Measurements from ENCODE around the gene IL20RA.

DNA sequence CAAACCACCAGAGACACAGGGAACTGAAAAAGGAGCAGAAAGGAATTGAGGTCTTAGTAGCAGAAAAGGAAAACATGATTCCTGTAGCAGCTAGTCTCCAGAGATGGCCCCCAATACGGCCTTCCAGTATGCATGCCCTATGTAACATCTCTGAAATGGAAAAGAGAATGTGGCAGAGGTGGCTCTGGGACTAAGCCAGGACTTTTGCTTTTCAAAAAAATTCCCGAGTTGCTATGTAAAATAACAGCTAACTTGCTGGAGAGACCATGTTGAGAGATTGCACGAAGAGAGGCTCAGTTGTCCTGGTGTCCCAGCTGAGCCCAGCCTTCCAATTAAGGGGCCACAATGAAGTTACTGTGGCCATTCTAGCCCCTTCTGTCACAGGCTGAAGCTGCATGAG is 27.7 kb downstream of the IL20RA start:
- TF ChIP-seq EP300 (IDR thresholded peaks at IDR 0.05; ENCODE audit: borderline replicate concordance in 1 of 2, low read depth in 1 of 2, low read length in 1 of 2) (no peak), EZH2phosphoT487 (IDR thresholded peaks at IDR 0.05; ENCODE audit: borderline replicate concordance, low read depth) (no peak), MAX (IDR thresholded peaks at IDR 0.05; ENCODE audit: low read depth) (no peak), USF2 (IDR thresholded peaks at IDR 0.05; ENCODE audit: borderline replicate concordance, low read depth, low read length) (no peak), CTCF (IDR thresholded peaks at IDR 0.05) (no peak), POLR2AphosphoS5 (IDR thresholded peaks at IDR 0.05; ENCODE audit: low read depth, low read length) (no peak), FOSL2 (IDR thresholded peaks at IDR 0.05; ENCODE audit: borderline replicate concordance, low read depth) (no peak), FOXM1 (IDR thresholded peaks at IDR 0.05; ENCODE audit: low read depth) (no peak), TCF12 (IDR thresholded peaks at IDR 0.05) (no peak), SMC3 (IDR thresholded peaks at IDR 0.05; ENCODE audit: low read depth, low read length) (no peak), RFX5 (IDR thresholded peaks at IDR 0.05; ENCODE audit: low read length) (no peak), RCOR1 (IDR thresholded peaks at IDR 0.05; ENCODE audit: low read length) (no peak)
- TF ChIP-seq, protein P1, sequence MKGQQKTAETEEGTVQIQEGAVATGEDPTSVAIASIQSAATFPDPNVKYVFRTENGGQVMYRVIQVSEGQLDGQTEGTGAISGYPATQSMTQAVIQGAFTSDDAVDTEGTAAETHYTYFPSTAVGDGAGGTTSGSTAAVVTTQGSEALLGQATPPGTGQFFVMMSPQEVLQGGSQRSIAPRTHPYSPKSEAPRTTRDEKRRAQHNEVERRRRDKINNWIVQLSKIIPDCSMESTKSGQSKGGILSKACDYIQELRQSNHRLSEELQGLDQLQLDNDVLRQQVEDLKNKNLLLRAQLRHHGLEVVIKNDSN (IDR thresholded peaks at IDR 0.05; ENCODE audit: borderline replicate concordance, low read depth): no peak

All from SK-N-SH (cell line).